GM18873 (cell line): Measurements from ENCODE around the gene ARMC3.
"Not testable (repeated sequence)": the region's sequence is repeated elsewhere in the genome, so short reads cannot be mapped to it uniquely, and the experiment has no call there.

ENCODE experiments used
- ATAC-seq: cut with Tn5 transposase; IDR thresholded peaks from one replicate; pipeline ENCODE4 v1.9.1; 2021; ENCODE audit warnings: mild to moderate bottlenecking, moderate library complexity, moderate number of reproducible peaks; ENCODE audit not compliant: unreplicated experiment, low FRiP score

ARMC3 gene

GRCh38 chr10:22927661-22928403 lies at the start of gene ARMC3:
Gene ARMC3 (plus strand): TSS chr10:22928053. CDS start chr10:22931997, 3,944 bp downstream.
- ATAC-seq = peak; percentile 78

GRCh38 chr10:22891797-22892196 lies 36.1 kb upstream of the ARMC3 start:
- ATAC-seq = no peak

- no peak for ATAC-seq
Observed at GRCh38 chr10:22893781-22894180, 34.1 kb upstream of the ARMC3 start.

- ATAC-seq = no peak
Observed at GRCh38 chr10:22894714-22895113, 33.1 kb upstream of the ARMC3 start.

- no peak for ATAC-seq
Observed at GRCh38 chr10:22895252-22895651, 32.6 kb upstream of the ARMC3 start.

GRCh38 chr10:22897371-22897770 lies 30.5 kb upstream of the ARMC3 start:
- ATAC-seq = no peak

GRCh38 chr10:22899307-22899706 lies 28.5 kb upstream of the ARMC3 start:
- no peak for ATAC-seq

- no peak for ATAC-seq
Observed at GRCh38 chr10:22899775-22900174, 28.1 kb upstream of the ARMC3 start.

- ATAC-seq = no peak
Observed at GRCh38 chr10:22900841-22901601, 26.8 kb upstream of the ARMC3 start.

- not testable (repeated sequence) for ATAC-seq
Observed at GRCh38 chr10:22902147-22902546, 25.7 kb upstream of the ARMC3 start.

- ATAC-seq = no peak
Observed at GRCh38 chr10:22903694-22904093, 24.2 kb upstream of the ARMC3 start.

- ATAC-seq = no peak
Observed at GRCh38 chr10:22906767-22907166, 21.1 kb upstream of the ARMC3 start.

GRCh38 chr10:22908837-22909236 lies 19.0 kb upstream of the ARMC3 start:
- ATAC-seq = no peak

GRCh38 chr10:22909673-22910072 lies 18.2 kb upstream of the ARMC3 start:
- ATAC-seq = not testable (repeated sequence)

- ATAC-seq = no peak
Observed at GRCh38 chr10:22911067-22911466, 16.8 kb upstream of the ARMC3 start.

- ATAC-seq = no peak
Observed at GRCh38 chr10:22911889-22912762, 15.7 kb upstream of the ARMC3 start.

- ATAC-seq = no peak
Observed at GRCh38 chr10:22912763-22913384, 15.0 kb upstream of the ARMC3 start.

- no peak for ATAC-seq
Observed at GRCh38 chr10:22913474-22914092, 14.3 kb upstream of the ARMC3 start.

- ATAC-seq = no peak
Observed at GRCh38 chr10:22915314-22915713, 12.5 kb upstream of the ARMC3 start.

GRCh38 chr10:22925088-22925487 lies 2.8 kb upstream of the ARMC3 start:
- ATAC-seq = no peak
